GM12864 (cell line): ENCODE results near the gene TMEM255A.

Source experiments
- DNase-seq: peaks from one replicate; pipeline ENCODE4 v3.0.0-alpha.2; 2011; ENCODE audit warnings: low read depth
- H3K4me3 ChIP-seq: 2 replicates; pipeline ENCODE4 v1.5.1; 2011; ENCODE audit warnings: mild to moderate bottlenecking, low read depth, low read length, control low read depth
- CTCF ChIP-seq: IDR thresholded peaks from 2 replicates; pipeline ENCODE4 v1.5.1; 2011; ENCODE audit warnings: low read depth, mild to moderate bottlenecking, moderate library complexity, low read length, control low read depth, inconsistent platforms; ENCODE audit errors: missing control alignments

The TMEM255A gene

GRCh38 chrX:120316587-120317283, 5.5 kb upstream of the TMEM255A start:
- no peak overlapping the region for H3K4me3 ChIP-seq
- no peak for DNase-seq
- TF ChIP-seq CTCF: no peak

GRCh38 chrX:120315776-120316175, 4.5 kb upstream of the TMEM255A start:
- DNase-seq: no peak
- H3K4me3 ChIP-seq: no peak overlapping the region
- TF ChIP-seq CTCF: no peak

- no peak for DNase-seq
- TF ChIP-seq CTCF: no peak
- no peak overlapping the region for H3K4me3 ChIP-seq
Observed at GRCh38 chrX:120311727-120312063, 434 bp upstream of the TMEM255A start.

- TF ChIP-seq CTCF: no peak
- no peak for DNase-seq
- H3K4me3 ChIP-seq: peak overlapping the region; percentile 50
Observed at GRCh38 chrX:120309873-120310705, 1.2 kb downstream of the TMEM255A start.

GRCh38 chrX:120308959-120309872, 2.0 kb downstream of the TMEM255A start:
- peak overlapping the region; percentile 50 for H3K4me3 ChIP-seq
- peak; percentile 80 for TF ChIP-seq CTCF
- DNase-seq: peak; percentile 41

- no peak overlapping the region for H3K4me3 ChIP-seq
- no peak for DNase-seq
- no peak for TF ChIP-seq CTCF
Observed at GRCh38 chrX:120308558-120308957, 2.7 kb downstream of the TMEM255A start.
